K562 (cell line): Measurements from ENCODE around the gene COLQ.

Experiments used
- MED1 ChIP-seq: sonication (generic); formaldehyde crosslinking; IDR thresholded peaks from 2 replicates; pipeline ENCODE4 v1.8.1; 2023; ENCODE audit warnings: missing genetic modification reagents, borderline replicate concordance
- YY1 ChIP-seq, 3 experiments: IDR thresholded peaks; 2 replicates each; pipeline ENCODE4 v1.6.1; 2011; ENCODE audit warnings: low read length in 2 of 3, mild to moderate bottlenecking in 2 of 3, moderate library complexity in 2 of 3, borderline replicate concordance in 1 of 3, control low read depth in 1 of 3, low read depth in 1 of 3; ENCODE audit not compliant: insufficient read depth in 3 of 3, insufficient replicate concordance in 2 of 3, control insufficient read depth in 1 of 3, insufficient read length in 1 of 3; ENCODE audit errors: extremely low read depth in 1 of 3
- TF ChIP-seq, protein P1 (sequence below), 3 experiments: IDR thresholded peaks in 2 of 3; conservative IDR thresholded peaks in 1 of 3; 2 replicates each; pipeline ENCODE4 v1.5.1; 2011 to 2012; ENCODE audit warnings: low read length in 3 of 3, mild to moderate bottlenecking in 3 of 3, control low read depth in 2 of 3, improper control_type of control experiment in 1 of 3, inconsistent platforms in 1 of 3, low read depth in 1 of 3, mixed read lengths in 1 of 3, moderate library complexity in 1 of 3; ENCODE audit not compliant: insufficient read depth in 2 of 3

- TF ChIP-seq YY1 (IDR thresholded peaks at IDR 0.05; ENCODE audit: borderline replicate concordance in 1 of 3, control insufficient read depth in 1 of 3, extremely low read depth in 1 of 3, insufficient read depth in 3 of 3, insufficient read length in 1 of 3, insufficient replicate concordance in 2 of 3, low read depth in 1 of 3, low read length in 2 of 3) (no peak), MED1 (CRISPR knock-in tag) (no peak)
- TF ChIP-seq, protein P1, sequence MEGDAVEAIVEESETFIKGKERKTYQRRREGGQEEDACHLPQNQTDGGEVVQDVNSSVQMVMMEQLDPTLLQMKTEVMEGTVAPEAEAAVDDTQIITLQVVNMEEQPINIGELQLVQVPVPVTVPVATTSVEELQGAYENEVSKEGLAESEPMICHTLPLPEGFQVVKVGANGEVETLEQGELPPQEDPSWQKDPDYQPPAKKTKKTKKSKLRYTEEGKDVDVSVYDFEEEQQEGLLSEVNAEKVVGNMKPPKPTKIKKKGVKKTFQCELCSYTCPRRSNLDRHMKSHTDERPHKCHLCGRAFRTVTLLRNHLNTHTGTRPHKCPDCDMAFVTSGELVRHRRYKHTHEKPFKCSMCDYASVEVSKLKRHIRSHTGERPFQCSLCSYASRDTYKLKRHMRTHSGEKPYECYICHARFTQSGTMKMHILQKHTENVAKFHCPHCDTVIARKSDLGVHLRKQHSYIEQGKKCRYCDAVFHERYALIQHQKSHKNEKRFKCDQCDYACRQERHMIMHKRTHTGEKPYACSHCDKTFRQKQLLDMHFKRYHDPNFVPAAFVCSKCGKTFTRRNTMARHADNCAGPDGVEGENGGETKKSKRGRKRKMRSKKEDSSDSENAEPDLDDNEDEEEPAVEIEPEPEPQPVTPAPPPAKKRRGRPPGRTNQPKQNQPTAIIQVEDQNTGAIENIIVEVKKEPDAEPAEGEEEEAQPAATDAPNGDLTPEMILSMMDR (IDR thresholded peaks at IDR 0.05 in 2 of 3, conservative IDR thresholded peaks at IDR 0.05 in 1 of 3; ENCODE audit: insufficient read depth in 2 of 3, low read depth in 1 of 3, low read length in 3 of 3): no peak
Measured at GRCh38 chr3:15428539-15428938, 93.0 kb downstream of the COLQ start.
